Measurements from ENCODE around the gene NOS1AP.

GRCh38 chr1:162387226-162388082 lies 318.0 kb downstream of the NOS1AP start:
- TF ChIP-seq POLR2AphosphoS5 (IDR thresholded peaks at IDR 0.05; ENCODE audit: low read depth, low read length) (no peak), POLR2A (IDR thresholded peaks at IDR 0.05; ENCODE audit: low read depth, low read length) (no peak), TAF1 (IDR thresholded peaks at IDR 0.05; ENCODE audit: borderline replicate concordance, low read depth, low read length) (no peak)
